GDM1 (cell line): ENCODE data around the gene DTNA.

ENCODE experiments used
- DNase-seq: peaks from one replicate; lab custom pipeline; 2025; lab: John Stamatoyannopoulos, UW

Gene DTNA

GRCh38 chr18:34807106-34807796 is 97.2 kb downstream of the DTNA start:
- no peak for DNase-seq

GRCh38 chr18:34808389-34808788 is 98.3 kb downstream of the DTNA start:
- no peak for DNase-seq

- DNase-seq, result no peak
These were observed 99.5 kb downstream of the DTNA start for GRCh38 chr18:34809451-34810072.

DNA sequence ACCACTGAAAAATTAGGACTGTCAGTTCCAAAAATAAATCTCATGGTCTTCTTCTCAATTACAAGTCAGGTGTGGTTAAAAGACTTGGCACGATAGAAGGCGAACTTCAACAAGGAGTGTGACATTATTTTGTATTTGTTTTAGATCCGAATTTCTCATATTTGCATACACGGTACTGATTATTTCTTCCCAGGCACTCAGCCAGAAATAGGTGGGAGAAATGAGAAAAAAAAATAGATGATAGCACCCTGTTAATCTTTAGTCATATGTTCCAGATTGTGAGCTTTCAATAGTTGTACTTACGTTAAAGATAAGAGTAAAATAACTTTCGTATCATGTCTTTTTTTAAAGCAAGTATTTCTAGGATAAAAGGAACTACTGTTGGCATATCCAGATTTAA is 106.1 kb downstream of the DTNA start:
- no peak for DNase-seq

GRCh38 chr18:34817636-34818035 is 107.5 kb downstream of the DTNA start:
- DNase-seq, result no peak

DNA sequence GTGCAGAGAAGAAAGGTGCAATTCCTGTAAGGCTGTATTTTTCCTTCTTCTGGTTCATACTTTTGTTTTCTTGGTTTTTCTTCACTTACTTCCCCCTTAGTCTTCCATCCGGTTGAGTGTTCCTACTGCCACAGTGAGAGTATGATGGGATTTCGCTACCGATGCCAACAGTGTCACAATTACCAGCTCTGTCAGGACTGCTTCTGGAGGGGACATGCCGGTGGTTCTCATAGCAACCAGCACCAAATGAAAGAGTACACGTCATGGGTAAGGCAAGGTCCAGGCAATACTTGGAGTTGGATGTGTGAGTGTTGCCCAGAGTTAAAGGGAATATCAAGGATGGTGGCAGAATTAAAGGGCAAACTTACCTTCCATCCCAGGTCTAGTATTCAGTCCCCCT is 108.0 kb downstream of the DTNA start:
- DNase-seq, result no peak

GRCh38 chr18:34820360-34821065 is 110.4 kb downstream of the DTNA start:
- no peak for DNase-seq

GRCh38 chr18:34821669-34822210 is 111.6 kb downstream of the DTNA start:
- no peak for DNase-seq

- no peak for DNase-seq
These were observed 118.0 kb downstream of the DTNA start for GRCh38 chr18:34828093-34828492.

GRCh38 chr18:34834897-34835296 is 124.8 kb downstream of the DTNA start:
- no peak for DNase-seq

DNA sequence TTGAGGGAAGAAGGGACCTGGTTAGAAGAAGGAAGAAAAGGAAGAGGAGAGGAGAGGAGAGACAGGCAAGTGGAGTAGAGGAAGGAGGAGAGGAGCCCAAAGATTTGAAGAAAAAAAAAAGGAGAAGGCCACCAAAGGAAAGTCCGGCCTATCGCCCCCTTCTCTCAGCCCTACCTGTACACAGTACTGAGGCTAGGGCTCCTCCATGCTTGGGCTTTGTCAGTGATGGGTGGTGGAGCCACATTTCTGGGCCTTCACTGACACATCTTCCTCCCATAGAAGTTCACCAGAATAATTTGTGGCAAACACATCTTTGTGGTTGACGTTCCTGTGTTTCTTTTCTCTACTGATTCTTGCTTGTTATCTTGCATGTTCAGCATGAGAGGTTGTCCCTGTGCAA is 125.4 kb downstream of the DTNA start:
- DNase-seq, result no peak

DNA sequence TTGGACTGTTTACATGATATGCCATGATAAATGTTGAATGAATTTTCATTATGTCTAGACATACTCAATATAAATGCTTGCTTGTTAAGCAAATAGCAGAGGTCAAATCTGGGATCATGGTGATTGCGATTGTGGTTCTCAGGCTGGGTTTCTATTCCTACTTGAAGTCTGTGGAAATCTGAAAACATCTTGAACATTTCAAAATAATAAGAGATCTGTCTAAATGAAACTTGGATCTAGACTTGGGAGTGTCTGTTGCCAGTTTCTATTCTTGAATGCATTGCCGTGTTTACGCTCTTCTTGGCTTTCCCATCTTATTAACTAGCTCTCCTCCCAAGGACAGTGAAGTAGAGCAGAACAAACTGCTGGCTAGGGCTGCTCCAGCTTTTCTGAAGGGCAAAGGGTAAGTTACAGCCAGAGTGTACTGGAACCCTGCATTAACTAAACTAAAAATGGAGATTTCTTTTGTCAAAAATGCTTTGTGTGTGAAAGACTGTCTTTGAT is 127.7 kb downstream of the DTNA start:
- DNase-seq, result no peak

DNA sequence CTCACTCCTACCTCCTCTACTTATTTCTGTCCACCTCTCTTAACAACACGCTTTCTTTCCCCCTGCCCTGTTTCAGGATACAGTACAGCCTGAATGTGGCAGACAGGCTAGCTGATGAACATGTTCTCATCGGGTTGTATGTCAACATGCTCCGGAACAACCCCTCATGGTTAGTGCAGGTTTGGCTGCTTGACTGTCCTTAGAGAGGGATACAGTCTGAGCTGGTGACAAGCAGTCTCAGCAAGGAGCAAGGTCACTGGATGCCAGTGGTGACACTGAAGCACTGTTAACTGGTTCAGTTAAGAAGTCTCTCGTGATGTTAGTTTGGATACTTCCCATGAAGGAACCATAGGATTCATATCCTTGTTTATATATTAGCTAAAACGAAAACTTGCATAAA is 128.6 kb downstream of the DTNA start:
- DNase-seq, result no peak

GRCh38 chr18:34840256-34840826 is 130.2 kb downstream of the DTNA start:
- DNase-seq, result no peak

DNA sequence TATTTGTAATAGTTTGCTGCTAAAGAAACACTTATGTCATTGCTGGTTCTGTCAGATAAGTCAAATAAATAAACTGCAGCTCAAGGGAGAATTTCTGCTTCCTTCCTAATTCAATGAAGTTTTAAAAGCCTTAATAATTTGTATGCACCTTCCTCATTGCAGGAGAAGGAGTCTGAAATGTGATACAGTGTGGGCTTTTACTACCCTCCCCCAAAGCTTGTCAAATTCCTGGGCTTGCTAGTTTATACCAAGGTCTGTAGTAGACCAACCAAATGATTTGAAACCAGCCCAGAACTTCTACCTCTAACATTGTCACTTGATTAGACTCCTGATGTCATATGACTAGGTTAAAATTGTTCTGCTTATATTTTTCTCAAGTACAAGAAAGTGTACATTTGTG is 131.8 kb downstream of the DTNA start:
- no peak for DNase-seq

- DNase-seq, result no peak
These were observed 134.0 kb downstream of the DTNA start for GRCh38 chr18:34844072-34844471.

GRCh38 chr18:34844732-34845459 is 134.8 kb downstream of the DTNA start:
- no peak for DNase-seq

GRCh38 chr18:34847408-34847807 is 137.3 kb downstream of the DTNA start:
- DNase-seq, result no peak

DNA sequence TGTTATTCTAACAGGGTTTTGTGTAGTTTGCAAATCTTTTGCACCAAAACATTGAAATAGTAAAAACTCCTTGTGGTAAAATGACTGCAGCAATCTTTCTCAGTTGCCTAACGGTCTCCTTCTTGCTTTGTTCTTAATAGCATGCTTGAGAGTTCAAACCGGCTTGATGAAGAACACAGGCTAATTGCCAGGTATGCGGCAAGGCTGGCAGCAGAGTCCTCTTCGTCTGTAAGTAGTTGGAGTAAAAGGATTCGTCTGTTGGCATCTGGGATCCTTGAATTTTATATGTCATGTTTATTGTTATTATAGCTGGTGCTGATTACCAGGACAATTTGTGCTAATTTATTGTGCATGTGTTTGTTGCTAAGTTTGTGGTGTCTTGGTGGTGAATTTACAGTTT is 138.1 kb downstream of the DTNA start:
- DNase-seq, result no peak

- DNase-seq, result no peak
These were observed 138.6 kb downstream of the DTNA start for GRCh38 chr18:34848695-34849094.

DNA sequence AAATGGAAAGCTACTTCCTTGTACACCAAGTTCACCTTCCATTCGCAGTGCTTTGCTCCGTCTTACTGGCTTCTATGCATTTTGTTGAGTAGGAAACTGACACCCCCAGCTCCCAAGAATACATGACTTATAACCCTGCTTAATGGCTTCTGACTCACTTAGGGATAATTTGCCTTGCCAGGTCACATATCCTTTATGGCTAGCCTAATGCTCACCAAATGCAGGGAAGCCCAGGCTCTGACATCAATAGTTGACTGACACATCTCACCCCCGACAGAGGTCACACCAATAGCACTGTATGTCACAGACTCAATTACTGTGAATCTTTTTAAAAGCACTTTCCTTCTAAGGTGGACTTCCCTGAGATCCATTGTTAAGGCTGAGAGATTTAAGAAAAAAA is 147.2 kb downstream of the DTNA start:
- no peak for DNase-seq

DNA sequence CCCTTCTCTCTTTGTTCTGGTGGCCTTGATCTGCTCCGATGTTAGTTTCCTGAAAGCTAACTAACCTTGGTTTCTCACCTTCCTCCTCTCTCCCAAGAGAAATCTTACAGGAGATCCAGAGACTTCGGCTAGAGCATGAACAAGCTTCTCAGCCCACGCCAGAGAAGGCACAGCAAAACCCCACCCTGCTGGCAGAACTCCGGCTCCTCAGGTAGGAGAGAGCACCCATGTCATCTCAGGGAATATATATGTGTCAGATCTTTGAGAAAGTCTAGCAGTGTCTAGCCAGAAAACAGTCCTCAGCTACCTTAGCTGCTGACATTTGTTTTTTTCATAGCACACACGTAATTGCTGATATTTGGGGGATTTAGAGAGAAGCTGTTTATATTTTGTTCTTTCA is 148.1 kb downstream of the DTNA start:
- DNase-seq, result no peak
